HUES6 (cell line): Measurements from ENCODE around the gene ITGB2.
A peak's percentile ranks its signal among the peaks of the same experiment; 100 is the strongest.

Source experiments
- H3K27ac ChIP-seq: 2 replicates; pipeline ENCODE4 v1.7.0; 2013; ENCODE audit warnings: low read depth, mild to moderate bottlenecking, low read length, inconsistent platforms
- H3K27me3 ChIP-seq: 2 replicates; pipeline ENCODE4 v1.6.1; 2013; ENCODE audit warnings: low read length; ENCODE audit not compliant: control insufficient read depth, insufficient read depth
- H3K36me3 ChIP-seq: 2 replicates; pipeline ENCODE4 v1.6.1; 2013; ENCODE audit warnings: low read length; ENCODE audit not compliant: control insufficient read depth, insufficient read depth
- H3K4me1 ChIP-seq: 2 replicates; pipeline ENCODE4 v1.6.1; 2013; ENCODE audit warnings: low read length; ENCODE audit not compliant: control insufficient read depth, insufficient read depth
- H3K4me3 ChIP-seq: 2 replicates; pipeline ENCODE4 v1.5.1; 2013; ENCODE audit warnings: low read depth, low read length
- H3K9ac ChIP-seq: one replicate; pipeline ENCODE4 v1.6.1; 2013; ENCODE audit warnings: mild to moderate bottlenecking, low read length
- H3K9me3 ChIP-seq: 2 replicates; pipeline ENCODE4 v1.6.1; 2013; ENCODE audit warnings: low read depth, low read length; ENCODE audit not compliant: control insufficient read depth, insufficient read depth

The ITGB2 gene

DNA sequence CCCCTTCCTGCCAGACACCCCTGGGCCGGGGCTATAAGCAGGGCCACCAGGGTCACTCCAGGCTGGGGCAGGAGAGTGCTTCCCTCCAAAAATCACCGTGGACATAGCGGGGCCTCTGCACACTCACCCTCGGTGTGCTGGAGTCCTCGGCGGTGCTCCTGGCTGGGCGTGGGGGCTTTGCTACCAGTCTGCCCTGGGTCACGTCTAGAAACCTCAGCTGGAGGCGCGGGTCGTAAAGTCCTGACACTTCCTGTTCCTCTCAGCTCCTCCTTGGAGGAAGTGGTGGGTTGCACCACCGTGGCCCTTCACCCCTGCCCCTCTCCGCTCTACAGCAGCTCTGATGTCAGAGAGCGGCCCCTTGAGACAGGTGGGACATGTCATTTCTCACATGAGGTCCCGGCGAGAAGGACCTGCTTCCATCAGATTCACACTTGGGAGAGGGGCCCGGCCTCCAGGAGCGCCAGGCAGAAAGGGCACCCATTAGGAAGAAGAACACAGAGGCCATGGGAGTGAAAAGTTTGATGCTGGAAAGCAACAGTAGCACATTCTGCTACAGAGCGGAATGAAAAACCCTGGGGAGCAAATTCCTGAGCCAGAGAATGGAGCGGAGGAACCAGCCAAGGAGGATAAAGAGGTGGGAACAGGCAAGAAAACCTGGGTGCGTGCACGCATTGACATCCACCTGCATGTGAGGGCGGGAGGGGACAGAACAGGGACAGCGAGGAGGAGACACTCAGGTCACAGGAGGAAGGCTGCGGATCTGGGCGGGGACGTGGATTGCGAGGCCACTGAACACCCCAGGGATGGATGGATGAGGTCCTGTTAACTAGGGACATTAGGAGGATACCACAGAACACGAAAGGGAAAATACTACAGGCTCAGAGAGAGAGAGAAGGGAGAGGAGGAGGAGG is at the start of gene ITGB2:
TSS of gene ITGB2 (minus strand) at position 206 of the 911 bp plus-strand sequence. CDS start 10,117 bp downstream, outside the sequence.
- Histone ChIP-seq H3K9ac (no peak within 1 kb of the TSS), H3K4me1 (peaks cover 17% of the 10 kb centered on the region), H3K27me3 (peaks cover 46% of the 10 kb centered on the region), H3K4me3 (peak within 1 kb of the TSS; percentile 50), H3K27ac (no peak within 1 kb of the TSS), H3K36me3 (no peaks in the 10 kb centered on the region), H3K9me3 (no peaks in the 10 kb centered on the region)

DNA sequence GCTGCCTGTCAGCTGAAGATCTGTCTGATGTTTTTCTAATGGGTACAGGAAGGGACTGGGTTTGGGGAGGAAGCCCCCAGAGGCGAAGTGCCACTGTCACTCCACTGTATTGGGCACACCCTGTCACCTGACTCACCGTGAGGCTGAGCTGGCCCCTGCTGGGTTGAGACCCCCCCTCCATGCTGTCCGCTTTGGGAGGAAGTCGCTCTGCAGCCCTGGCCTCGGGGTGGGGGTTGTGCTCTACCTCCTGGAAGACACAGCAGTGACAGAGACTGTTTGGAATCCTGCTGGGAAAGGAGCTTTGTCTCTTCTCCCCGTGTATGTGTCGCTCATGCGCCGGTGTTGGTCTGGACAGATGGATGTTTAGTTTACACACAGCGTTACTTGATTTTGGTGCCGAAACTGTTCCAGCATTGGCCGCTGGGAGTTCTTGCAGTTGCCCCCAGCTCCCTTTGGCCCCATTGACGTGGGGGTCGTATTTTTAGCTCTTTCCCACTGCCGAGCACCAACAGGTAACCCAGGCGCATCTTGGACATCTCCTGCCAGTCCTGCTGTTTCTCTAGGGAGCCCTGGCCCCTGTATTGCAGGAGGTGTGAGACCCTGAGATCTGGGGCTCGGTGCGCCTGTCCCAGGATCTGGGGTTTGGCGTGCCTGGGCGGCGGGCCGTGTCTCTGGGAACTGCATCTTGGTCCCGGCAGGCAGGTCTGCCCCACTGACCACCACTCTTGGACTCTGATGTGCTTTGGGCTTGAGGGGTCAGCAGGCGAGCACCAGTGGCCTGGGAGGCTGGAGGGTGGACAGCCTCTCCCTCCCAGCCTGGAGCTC is 49.4 kb upstream of the ITGB2 start:
- Histone ChIP-seq H3K4me3 (no peak overlapping the region), H3K9me3 (no peaks in the 10 kb centered on the region), H3K9ac (peak overlapping the region; percentile 34), H3K36me3 (peaks cover 68% of the 10 kb centered on the region), H3K27me3 (no peaks in the 10 kb centered on the region), H3K27ac (no peak overlapping the region), H3K4me1 (peaks cover 38% of the 10 kb centered on the region)

DNA sequence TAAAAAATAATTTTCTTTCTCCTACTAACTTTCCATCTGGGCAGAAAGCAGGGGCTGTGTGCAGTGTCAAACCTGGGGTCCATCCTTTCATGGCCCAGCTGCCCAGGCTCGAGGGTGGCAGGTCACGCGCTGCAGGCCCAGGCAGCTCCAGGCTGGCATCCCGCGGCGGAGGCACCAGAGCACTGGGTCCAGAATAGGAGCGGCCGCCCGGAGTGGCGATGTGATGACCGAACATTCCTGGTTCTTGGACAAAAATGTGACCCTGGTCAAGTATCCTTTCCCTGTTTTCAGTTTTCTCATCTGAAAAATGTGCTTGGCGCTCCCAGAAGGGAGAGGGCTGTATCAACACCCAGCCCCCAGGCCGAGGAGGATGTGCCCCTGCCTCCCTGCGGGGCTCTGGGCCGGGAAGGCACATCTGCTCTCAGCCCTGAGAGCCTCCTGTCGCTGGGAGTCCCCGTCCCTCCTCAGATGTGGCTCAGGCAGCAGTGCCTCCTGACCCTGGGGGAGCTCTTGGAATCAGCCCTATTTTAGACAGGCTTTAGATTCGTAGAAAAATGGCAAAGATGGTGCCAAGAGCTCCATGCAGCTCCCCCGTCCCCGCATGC is 48.5 kb upstream of the ITGB2 start:
- peaks cover 61% of the 10 kb centered on the region for H3K36me3 ChIP-seq
- no peak overlapping the region for H3K27ac ChIP-seq
- no peaks in the 10 kb centered on the region for H3K27me3 ChIP-seq
- H3K9ac ChIP-seq = no peak overlapping the region
- H3K4me3 ChIP-seq = no peak overlapping the region
- H3K9me3 ChIP-seq = no peaks in the 10 kb centered on the region
- peaks cover 38% of the 10 kb centered on the region for H3K4me1 ChIP-seq

DNA sequence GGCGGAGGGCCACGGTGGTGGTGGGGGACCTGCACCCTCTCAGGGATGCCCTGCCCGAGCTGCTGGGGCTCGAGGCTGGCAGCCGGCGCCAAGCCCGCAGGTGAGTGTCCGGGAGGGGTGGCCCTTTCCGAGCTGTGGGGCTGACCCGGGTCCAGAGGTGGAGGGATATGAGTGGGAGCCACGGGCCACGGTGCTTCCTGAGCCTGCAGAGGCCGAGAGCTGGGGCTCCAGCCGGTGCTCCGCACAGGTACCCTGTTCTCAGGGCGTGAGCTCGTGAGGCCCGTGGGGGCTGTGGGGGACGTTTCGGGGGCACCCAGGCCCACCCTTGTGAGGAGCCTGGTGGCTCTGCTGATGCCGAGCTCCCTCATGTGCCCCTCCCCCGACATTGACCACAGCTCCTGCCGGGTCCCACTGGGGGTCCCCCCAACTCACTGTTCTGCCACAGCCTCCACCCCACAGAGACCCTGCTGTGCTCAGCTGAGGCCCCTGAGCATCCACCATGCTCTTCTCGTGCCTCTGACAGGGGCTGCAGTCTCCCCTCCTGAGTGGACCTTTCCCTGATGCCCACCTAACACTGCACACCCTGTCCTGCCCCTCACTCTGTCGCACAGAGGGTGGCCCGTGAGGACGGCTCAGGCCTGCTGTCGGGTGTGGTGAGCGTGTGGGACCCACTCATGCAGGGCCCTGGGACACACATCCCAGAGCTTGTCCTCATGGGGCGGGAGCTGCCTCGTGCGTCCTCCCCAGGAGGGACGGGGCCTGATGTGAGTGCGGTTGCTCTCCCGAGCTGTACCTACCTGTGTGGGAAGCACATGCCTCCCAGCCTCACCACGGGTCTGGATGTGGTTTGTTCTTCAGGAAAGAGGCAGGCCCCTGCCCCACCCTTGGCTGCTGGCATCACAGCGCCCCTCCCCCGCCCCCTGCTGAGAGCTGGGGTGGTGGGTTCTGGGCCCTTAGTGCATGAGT is 46.7 kb upstream of the ITGB2 start:
- H3K36me3 ChIP-seq = peaks cover 57% of the 10 kb centered on the region
- no peak overlapping the region for H3K4me3 ChIP-seq
- H3K9me3 ChIP-seq = no peaks in the 10 kb centered on the region
- no peaks in the 10 kb centered on the region for H3K27me3 ChIP-seq
- H3K27ac ChIP-seq = no peak overlapping the region
- no peak overlapping the region for H3K9ac ChIP-seq
- peaks cover 33% of the 10 kb centered on the region for H3K4me1 ChIP-seq

DNA sequence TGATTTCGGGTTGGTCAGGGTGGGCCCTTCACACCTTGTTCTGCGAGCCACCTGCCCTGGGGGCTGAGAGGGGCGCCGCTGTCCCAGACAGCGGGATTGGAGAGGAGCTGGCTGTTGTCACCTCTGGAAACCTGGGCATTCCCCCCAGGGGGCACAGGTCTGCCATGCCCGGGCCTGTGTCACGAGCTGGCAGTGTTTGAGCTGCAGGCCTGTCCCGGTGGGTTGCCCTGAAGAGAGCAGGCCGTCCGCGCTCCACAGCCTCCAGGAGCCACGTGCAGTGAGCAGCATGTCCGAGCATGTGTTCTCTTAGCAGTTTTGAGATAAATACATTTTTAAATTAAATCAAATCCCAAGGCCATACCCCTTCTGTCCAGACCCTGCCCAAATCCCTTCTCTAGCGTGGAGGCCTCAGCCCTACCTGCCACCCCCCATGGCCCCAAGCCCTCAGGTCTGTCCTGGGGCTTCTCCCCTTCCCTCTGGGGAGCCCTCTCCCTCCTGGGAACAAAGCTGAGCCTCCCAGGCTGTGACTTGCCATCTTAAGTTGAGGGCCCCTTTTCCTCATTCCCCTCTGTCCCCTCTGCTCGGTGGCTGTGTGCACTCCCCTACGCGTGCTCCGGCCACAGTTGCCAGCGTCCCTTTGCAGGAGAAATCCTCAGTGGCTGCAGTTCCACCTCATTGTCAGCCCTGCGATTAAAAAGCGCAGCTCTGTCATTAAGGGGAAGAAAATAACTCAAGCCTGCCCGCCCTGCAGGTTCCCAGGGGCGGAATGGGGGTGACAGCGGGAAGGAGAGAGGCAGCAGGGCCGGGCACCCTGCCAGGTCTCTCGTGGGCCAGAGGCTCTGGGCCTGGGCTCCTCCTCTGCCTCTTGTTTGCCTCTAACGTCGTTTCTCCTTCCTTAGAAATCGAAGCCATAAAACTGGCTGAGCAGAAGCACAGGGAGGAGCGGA is 45.7 kb upstream of the ITGB2 start:
- H3K4me1 ChIP-seq = peaks cover 23% of the 10 kb centered on the region
- H3K36me3 ChIP-seq = peaks cover 63% of the 10 kb centered on the region
- H3K27me3 ChIP-seq = no peaks in the 10 kb centered on the region
- H3K9me3 ChIP-seq = no peaks in the 10 kb centered on the region
- H3K9ac ChIP-seq = no peak overlapping the region
- H3K27ac ChIP-seq = 0 out of 2 replicates have a peak overlapping the region, but pooled peaks have one; percentile 29
- H3K4me3 ChIP-seq = no peak overlapping the region

DNA sequence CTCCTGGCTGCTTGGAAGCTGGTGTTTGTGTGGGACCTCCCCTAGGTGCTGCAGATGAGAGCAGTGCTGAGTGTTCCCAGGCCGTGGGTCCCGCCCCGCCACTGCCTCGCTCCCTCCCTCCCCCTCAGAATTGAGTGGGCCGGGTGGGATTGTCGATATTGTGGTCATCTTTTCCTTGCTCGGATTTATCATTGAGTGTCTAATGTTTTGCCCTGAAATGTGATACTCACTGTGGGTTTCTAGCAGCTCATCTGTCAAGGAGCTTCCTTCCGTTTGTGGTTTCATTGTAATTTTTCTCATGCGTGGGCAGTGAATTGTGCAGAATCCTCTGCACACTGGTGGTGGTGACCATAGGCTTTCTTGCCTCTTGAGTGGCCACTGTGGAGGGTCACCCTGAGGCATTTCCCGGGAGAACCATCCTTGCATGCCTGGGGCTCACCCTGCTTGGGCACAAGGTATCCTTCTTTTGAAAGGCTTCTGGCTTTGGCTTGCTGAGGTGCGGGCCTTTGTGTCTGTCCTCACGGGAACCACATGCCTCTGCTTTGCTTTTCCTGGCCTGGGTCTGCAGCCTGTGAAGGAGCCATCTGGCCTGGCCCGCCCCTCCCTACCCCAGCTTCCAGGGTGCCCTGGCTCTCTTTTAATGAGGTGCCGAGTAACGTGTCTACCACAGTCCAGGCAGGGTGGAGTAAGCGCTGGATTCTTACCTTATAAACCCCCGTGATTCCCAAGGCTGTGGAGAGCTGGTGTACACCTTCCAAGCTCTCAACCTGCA is 44.7 kb upstream of the ITGB2 start:
- Histone ChIP-seq H3K27me3 (no peaks in the 10 kb centered on the region), H3K27ac (no peak overlapping the region), H3K36me3 (peaks cover 69% of the 10 kb centered on the region), H3K9me3 (no peaks in the 10 kb centered on the region), H3K9ac (no peak overlapping the region), H3K4me3 (no peak overlapping the region), H3K4me1 (peaks cover 15% of the 10 kb centered on the region)

DNA sequence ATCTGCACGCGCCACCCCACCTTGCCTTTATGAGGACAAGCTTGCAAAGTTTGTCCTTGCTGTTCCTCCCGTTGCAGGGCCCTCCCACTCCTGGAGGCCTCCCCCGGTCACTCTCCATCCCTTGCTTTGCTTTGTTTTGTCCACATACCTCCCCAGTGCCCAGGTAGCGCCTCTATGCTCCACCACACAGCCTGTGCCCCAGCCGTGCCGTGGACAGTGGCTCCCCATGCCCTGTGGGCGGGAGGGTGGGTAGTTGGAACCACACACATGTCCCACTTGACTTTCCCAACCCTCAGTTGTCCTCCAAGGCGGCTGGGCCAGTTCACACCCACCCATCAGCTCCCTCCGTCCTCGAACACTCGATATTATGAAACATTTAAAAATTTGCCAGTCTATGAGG is 43.7 kb upstream of the ITGB2 start:
- Histone ChIP-seq H3K36me3 (peaks cover 74% of the 10 kb centered on the region), H3K27ac (no peak overlapping the region), H3K9ac (no peak overlapping the region), H3K27me3 (no peaks in the 10 kb centered on the region), H3K9me3 (no peaks in the 10 kb centered on the region), H3K4me1 (peaks cover 5% of the 10 kb centered on the region; the same call in 1 of the 2 replicates), H3K4me3 (no peak overlapping the region)

DNA sequence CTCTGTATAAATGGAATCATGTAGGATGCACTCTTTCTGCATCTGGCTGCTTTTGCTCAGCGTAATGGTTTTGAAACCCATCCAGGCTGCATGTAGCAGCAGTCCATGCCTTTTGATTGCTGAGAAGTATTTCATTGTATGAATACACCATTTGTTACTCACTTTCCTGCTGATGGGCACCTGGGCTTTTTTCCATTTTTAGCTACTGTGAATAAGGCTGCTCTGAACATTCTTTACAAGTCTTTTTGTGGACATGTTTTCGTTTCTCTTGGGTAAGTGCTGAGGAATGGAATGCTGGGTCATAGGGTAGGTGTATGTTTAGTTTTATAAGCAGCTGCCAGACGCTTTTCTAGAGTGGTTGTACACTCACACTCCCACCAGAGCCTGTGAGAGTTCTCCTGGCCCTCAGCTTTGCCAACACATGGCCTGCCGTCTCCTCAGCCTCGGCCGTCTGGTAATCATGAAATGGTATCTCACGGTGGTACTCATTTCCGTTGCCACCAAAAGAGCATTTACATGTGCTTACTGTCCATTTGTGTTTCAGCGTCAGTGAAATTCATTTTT is 41.8 kb upstream of the ITGB2 start:
- no peak overlapping the region for H3K27ac ChIP-seq
- H3K36me3 ChIP-seq = peaks cover 72% of the 10 kb centered on the region
- no peaks in the 10 kb centered on the region for H3K27me3 ChIP-seq
- H3K4me1 ChIP-seq = peaks cover 4% of the 10 kb centered on the region; the same call in 1 of the 2 replicates
- no peaks in the 10 kb centered on the region for H3K9me3 ChIP-seq
- no peak overlapping the region for H3K4me3 ChIP-seq
- H3K9ac ChIP-seq = no peak overlapping the region
